Calu3 (cell line): ENCODE results near the gene AKTIP. TPM values are rescaled to one million over a fixed set of nuclear protein-coding genes. Genes with fewer than 3 reads are reported as not detected.

Experiments
- BruUV-seq: library from RNA; stranded (reverse); fragments of 400-500 nt; replicated peaks from 2 replicates; lab custom pipeline; 2021; lab: Mats Ljungman, UMichigan
- CTCF ChIA-PET: fragments of 300-600 bp; sonication (Branson Sonifier 250); formaldehyde crosslinking; loops from one replicate; lab custom pipeline; 2022; ENCODE audit warnings: antibody characterized with exemption; lab: Charles Lee
- DNase-seq: peaks from one replicate; pipeline ENCODE4 v3.0.0; 2022
- H3K27ac Mint-ChIP-seq: one replicate; pipeline ENCODE4 v1.8.0; 2022; ENCODE audit warnings: mixed read lengths; ENCODE audit not compliant: unreplicated experiment
- H3K27me3 Mint-ChIP-seq: one replicate; pipeline ENCODE4 v1.8.0; 2022; ENCODE audit warnings: mixed read lengths; ENCODE audit not compliant: unreplicated experiment
- H3K36me3 Mint-ChIP-seq: one replicate; pipeline ENCODE4 v1.8.0; 2022; ENCODE audit warnings: mild to moderate bottlenecking, moderate library complexity, mixed read lengths; ENCODE audit not compliant: insufficient read depth, unreplicated experiment
- H3K4me1 Mint-ChIP-seq: one replicate; pipeline ENCODE4 v1.8.0; 2022; ENCODE audit warnings: mild to moderate bottlenecking, low read depth, mixed read lengths; ENCODE audit not compliant: unreplicated experiment
- H3K4me3 Mint-ChIP-seq: one replicate; pipeline ENCODE4 v1.8.0; 2022; ENCODE audit warnings: mild to moderate bottlenecking, low read depth, moderate library complexity, mixed read lengths; ENCODE audit not compliant: unreplicated experiment
- H3K9me3 Mint-ChIP-seq: one replicate; pipeline ENCODE4 v1.8.0; 2022; ENCODE audit warnings: low read depth, mixed read lengths; ENCODE audit not compliant: unreplicated experiment
- CTCF ChIP-seq: fragments of 200-600 bp; IDR thresholded peaks from one replicate; pipeline ENCODE4 v1.8.0; 2022; ENCODE audit warnings: antibody characterized with exemption; ENCODE audit not compliant: unreplicated experiment
- intact Hi-C: fragments of 100-400 bp; cut with micrococcal nuclease; formaldehyde crosslinking; loops from one replicate; pipeline ENCODE4 v1.10.0; 2022; ENCODE audit not compliant: unreplicated experiment
- total RNA-seq: library from RNA; stranded (reverse); gene quantifications from 2 replicates; pipeline ENCODE4 v1.2.3, GENCODE V29; 2022

Gene AKTIP
- total RNA-seq, 1 experiment from 2014 or later: 59.4 TPM

- Mint-ChIP-seq H3K27me3 (no peaks in the 10 kb centered on the region), H3K36me3 (peaks cover 53% of the 10 kb centered on the region), H3K4me3 (no peak overlapping the region), H3K9me3 (no peaks in the 10 kb centered on the region), H3K27ac (no peak overlapping the region), H3K4me1 (no peaks in the 10 kb centered on the region)
- intact Hi-C loops: no loop called here
- BruUV-seq: no TSS peak
- CTCF ChIA-PET: no interaction called here
- DNase-seq: no peak
- no peak for TF ChIP-seq CTCF
Measured at GRCh38 chr16:53484542-53484941, 18.5 kb downstream of the AKTIP start.

DNA sequence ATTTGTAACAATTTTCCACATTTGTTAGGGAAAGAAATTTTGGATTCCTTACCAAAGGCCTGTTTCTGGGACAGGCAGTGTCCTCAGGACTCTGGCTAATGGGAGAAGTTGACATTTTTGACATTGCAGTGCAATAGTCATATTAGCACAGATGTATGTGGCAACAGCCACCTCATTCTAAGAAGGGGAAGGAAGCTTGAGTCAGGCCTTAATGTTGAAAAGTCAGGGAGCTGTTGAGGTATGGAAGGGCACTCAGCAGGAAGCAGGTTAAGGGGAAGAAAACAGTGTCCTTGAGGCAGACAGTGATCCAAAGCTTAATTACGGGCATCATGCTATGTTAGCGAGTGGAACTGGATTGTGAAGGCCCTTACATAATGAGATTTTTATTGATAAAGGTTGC is 20.9 kb downstream of the AKTIP start:
- Mint-ChIP-seq H3K9me3 (no peaks in the 10 kb centered on the region), H3K4me1 (no peaks in the 10 kb centered on the region), H3K4me3 (no peak overlapping the region), H3K27ac (no peak overlapping the region), H3K27me3 (no peaks in the 10 kb centered on the region), H3K36me3 (peaks cover 48% of the 10 kb centered on the region)
- no TSS peak for BruUV-seq
- CTCF ChIA-PET: interaction anchor here (0.7 kb wide), 1 partner anchor 156 kb away, joined by 4 read pairs; no protein-coding TSS in a partner anchor
- DNase-seq: no peak
- intact Hi-C loops: no loop called here
- TF ChIP-seq CTCF: no peak

GRCh38 chr16:53480394-53480793 is 22.6 kb downstream of the AKTIP start:
- no peak overlapping the region for H3K4me3 Mint-ChIP-seq
- H3K9me3 Mint-ChIP-seq: no peaks in the 10 kb centered on the region
- no TSS peak for BruUV-seq
- H3K36me3 Mint-ChIP-seq: peaks cover 35% of the 10 kb centered on the region
- H3K4me1 Mint-ChIP-seq: no peaks in the 10 kb centered on the region
- no peak for DNase-seq
- intact Hi-C loops: no loop called here
- CTCF ChIA-PET: interaction anchor here (0.6 kb wide), 1 partner anchor 198 kb away, joined by 4 read pairs; no protein-coding TSS in a partner anchor
- no peaks in the 10 kb centered on the region for H3K27me3 Mint-ChIP-seq
- H3K27ac Mint-ChIP-seq: no peak overlapping the region
- TF ChIP-seq CTCF: no peak

- BruUV-seq: no TSS peak
- intact Hi-C loops: no loop called here
- no peak for DNase-seq
- TF ChIP-seq CTCF: no peak
- no peak overlapping the region for H3K4me3 Mint-ChIP-seq
- H3K4me1 Mint-ChIP-seq: no peaks in the 10 kb centered on the region
- CTCF ChIA-PET: no interaction called here
- no peaks in the 10 kb centered on the region for H3K27me3 Mint-ChIP-seq
- no peak overlapping the region for H3K27ac Mint-ChIP-seq
- peaks cover 41% of the 10 kb centered on the region for H3K36me3 Mint-ChIP-seq
- H3K9me3 Mint-ChIP-seq: no peaks in the 10 kb centered on the region
Measured at GRCh38 chr16:53478965-53479364, 24.0 kb downstream of the AKTIP start.
